WTC11 (cell line): ENCODE results near the gene LMAN2. TPM values are rescaled to one million over a fixed set of nuclear protein-coding genes. Genes with fewer than 3 reads are reported as not detected.

Experiments used
- ATAC-seq: fragments of 200-7000 bp; cut with Tn5 transposase; 2 replicates; pipeline ENCODE4 v1.10.0; 2021; ENCODE audit warnings: mild to moderate bottlenecking, moderate library complexity
- CTCF ChIA-PET: fragments of 300-600 bp; sonication (Branson Sonifier 250); formaldehyde crosslinking; loops from one replicate; lab custom pipeline; 2021; ENCODE audit warnings: antibody characterized with exemption; lab: Charles Lee
- POLR2A ChIA-PET: fragments of 350-600 bp; sonication (Branson Sonifier 250); formaldehyde crosslinking; loops from one replicate; lab custom pipeline; 2021; ENCODE audit warnings: antibody characterized with exemption; lab: Charles Lee
- DNase-seq: peaks from one replicate; pipeline ENCODE4 v3.0.0; 2021; ENCODE audit warnings: low spot score
- H3K27ac Mint-ChIP-seq: 2 replicates; pipeline ENCODE4 v1.8.0; 2021; ENCODE audit warnings: mixed read lengths
- H3K27me3 Mint-ChIP-seq: 2 replicates; pipeline ENCODE4 v1.8.0; 2021; ENCODE audit warnings: low read depth, mild to moderate bottlenecking, moderate library complexity, mixed read lengths
- H3K36me3 Mint-ChIP-seq: 2 replicates; pipeline ENCODE4 v1.8.0; 2021; ENCODE audit warnings: mixed read lengths
- H3K4me1 Mint-ChIP-seq: 2 replicates; pipeline ENCODE4 v1.8.0; 2022; ENCODE audit warnings: mixed read lengths
- H3K4me3 Mint-ChIP-seq: 2 replicates; pipeline ENCODE4 v1.8.0; 2021; ENCODE audit warnings: mild to moderate bottlenecking, moderate library complexity, mixed read lengths
- H3K9me3 Mint-ChIP-seq: 2 replicates; pipeline ENCODE4 v1.8.0; 2021; ENCODE audit warnings: mixed read lengths
- EMX1 ChIP-seq: fragments of 250-450 bp; sonication (Bioruptor Pico); IDR thresholded peaks from 2 replicates; pipeline ENCODE4 v1.8.0; 2021; ENCODE audit warnings: mild to moderate bottlenecking
- FOXK1 ChIP-seq: sonication (generic); formaldehyde crosslinking; IDR thresholded peaks from 2 replicates; pipeline ENCODE4 v1.8.0; 2022; ENCODE audit warnings: mild to moderate bottlenecking, moderate library complexity, missing genetic modification reagents
- IRF2 ChIP-seq: sonication (generic); formaldehyde crosslinking; IDR thresholded peaks from 2 replicates; pipeline ENCODE4 v1.8.0; 2022; ENCODE audit warnings: low read depth, missing genetic modification reagents, borderline replicate concordance
- KAT7 ChIP-seq: sonication (generic); formaldehyde crosslinking; IDR thresholded peaks from 2 replicates; pipeline ENCODE4 v1.8.1; 2023; ENCODE audit warnings: missing genetic modification reagents, mild to moderate bottlenecking, borderline replicate concordance
- MXD4 ChIP-seq: fragments of 250-450 bp; sonication (Bioruptor Pico); IDR thresholded peaks from 2 replicates; pipeline ENCODE4 v1.8.0; 2021; ENCODE audit warnings: mild to moderate bottlenecking, moderate library complexity, borderline replicate concordance
- NFATC4 ChIP-seq: fragments of 250-450 bp; sonication (Bioruptor Pico); IDR thresholded peaks from 2 replicates; pipeline ENCODE4 v1.9.0; 2021; ENCODE audit warnings: mild to moderate bottlenecking
- TCF7 ChIP-seq: sonication (generic); formaldehyde crosslinking; IDR thresholded peaks from 2 replicates; pipeline ENCODE4 v1.8.0; 2022; ENCODE audit warnings: mild to moderate bottlenecking, low read depth, missing genetic modification reagents, moderate library complexity
- TEAD1 ChIP-seq: sonication (generic); formaldehyde crosslinking; IDR thresholded peaks from 2 replicates; pipeline ENCODE4 v1.8.0; 2022; ENCODE audit warnings: mild to moderate bottlenecking, missing genetic modification reagents
- TP53 ChIP-seq: sonication (generic); formaldehyde crosslinking; IDR thresholded peaks from 2 replicates; pipeline ENCODE4 v1.8.1; 2023; ENCODE audit warnings: mild to moderate bottlenecking, missing genetic modification reagents
- ZNF263 ChIP-seq: sonication (generic); formaldehyde crosslinking; IDR thresholded peaks from 2 replicates; pipeline ENCODE4 v1.8.1; 2022; ENCODE audit warnings: low read depth, mild to moderate bottlenecking, moderate library complexity, missing genetic modification reagents
- ZNF396 ChIP-seq: fragments of 250-450 bp; sonication (Bioruptor Pico); IDR thresholded peaks from 2 replicates; pipeline ENCODE4 v1.8.0; 2021; ENCODE audit warnings: mild to moderate bottlenecking, moderate library complexity, borderline replicate concordance
- ZNF423 ChIP-seq: fragments of 250-450 bp; sonication (Bioruptor Pico); IDR thresholded peaks from 2 replicates; pipeline ENCODE4 v2.1.2; 2022; ENCODE audit warnings: mild to moderate bottlenecking, moderate library complexity
- total RNA-seq: library from RNA; stranded (reverse); gene quantifications from 3 replicates; pipeline ENCODE4 v1.2.3, GENCODE V29; 2021
- TF ChIP-seq, protein P1 (sequence below): sonication (generic); formaldehyde crosslinking; IDR thresholded peaks from 2 replicates; pipeline ENCODE4 v1.8.1; 2023; ENCODE audit warnings: mild to moderate bottlenecking, missing genetic modification reagents, moderate library complexity
- TF ChIP-seq, protein P2 (sequence below): sonication (generic); formaldehyde crosslinking; IDR thresholded peaks from 2 replicates; pipeline ENCODE4 v1.8.1; 2023; ENCODE audit warnings: mild to moderate bottlenecking, moderate library complexity, missing genetic modification reagents
- TF ChIP-seq, protein P3 (sequence below): sonication (generic); formaldehyde crosslinking; IDR thresholded peaks from 2 replicates; pipeline ENCODE4 v1.8.1; 2023; ENCODE audit warnings: mild to moderate bottlenecking, missing genetic modification reagents
- TF ChIP-seq, protein P4 (sequence below): sonication (generic); formaldehyde crosslinking; IDR thresholded peaks from 2 replicates; pipeline ENCODE4 v1.8.0; 2022; ENCODE audit warnings: missing genetic modification reagents
- TF ChIP-seq, protein P5 (sequence below): sonication (generic); formaldehyde crosslinking; conservative IDR thresholded peaks from 2 replicates; pipeline ENCODE4 v1.8.1; 2023; ENCODE audit warnings: mild to moderate bottlenecking, low read depth, missing genetic modification reagents, moderate library complexity
- TF ChIP-seq, protein P6 (sequence below): sonication (generic); formaldehyde crosslinking; IDR thresholded peaks from 2 replicates; pipeline ENCODE4 v1.8.0; 2023; ENCODE audit warnings: mild to moderate bottlenecking, missing genetic modification reagents

LMAN2 gene
- total RNA-seq, 1 experiment from 2014 or later = 162 TPM

DNA sequence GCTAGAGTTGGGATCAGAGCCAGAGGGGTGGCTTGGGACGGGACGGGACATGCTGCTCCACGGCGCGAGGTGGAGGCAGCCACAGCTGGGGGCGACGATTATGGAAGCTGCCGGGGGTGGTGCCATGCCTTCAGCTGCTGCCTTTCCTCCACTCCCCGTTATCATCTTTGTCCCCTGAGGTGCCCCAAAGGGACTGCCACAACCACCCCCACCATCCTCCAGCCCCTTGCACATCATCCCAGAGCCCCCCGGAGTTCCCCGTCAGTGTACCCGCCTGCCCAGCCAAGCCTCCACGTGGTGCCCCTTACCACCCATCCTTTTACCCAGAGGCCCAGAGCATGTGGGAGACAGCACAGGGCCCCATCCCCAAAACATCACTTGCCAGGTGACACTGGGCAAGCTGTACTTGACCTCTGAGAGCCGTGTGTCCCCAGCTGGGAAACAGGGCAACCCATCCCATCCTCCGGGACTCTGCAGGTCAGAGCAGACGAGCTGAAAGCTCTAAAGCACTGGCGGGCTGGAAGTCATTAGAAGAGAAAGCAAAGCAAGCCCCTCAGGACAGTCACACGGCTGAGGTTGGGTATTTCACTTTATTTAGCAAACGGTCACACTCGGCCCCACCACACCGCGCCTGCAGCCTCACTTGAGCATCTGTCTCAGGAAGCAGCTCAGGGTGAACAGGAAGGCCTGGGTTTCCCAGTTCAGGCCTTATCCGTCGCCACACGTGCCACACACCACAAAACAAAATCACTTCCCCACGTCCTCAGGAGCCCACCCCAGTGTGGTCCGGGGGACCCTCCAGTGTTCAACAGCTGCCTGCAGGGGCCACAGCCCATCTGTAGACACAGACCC is 20.3 kb downstream of the LMAN2 start:
- H3K36me3 Mint-ChIP-seq = peaks cover 44% of the 10 kb centered on the region
- POLR2A ChIA-PET = no interaction called here
- H3K4me3 Mint-ChIP-seq = no peak overlapping the region
- peak overlapping the region; percentile 46; the same call in 1 of the 2 replicates for H3K27ac Mint-ChIP-seq
- CTCF ChIA-PET = interaction anchor here (1.0 to 2.0 kb wide), 4 partner anchors 13 to 39 kb away, joined by 3 to 8 read pairs (median 4); no protein-coding TSS in a partner anchor
- H3K4me1 Mint-ChIP-seq = peaks cover 17% of the 10 kb centered on the region
- DNase-seq (no peak), ATAC-seq (no peak)
- no peaks in the 10 kb centered on the region for H3K9me3 Mint-ChIP-seq
- no peaks in the 10 kb centered on the region for H3K27me3 Mint-ChIP-seq
- TF ChIP-seq, protein P1, sequence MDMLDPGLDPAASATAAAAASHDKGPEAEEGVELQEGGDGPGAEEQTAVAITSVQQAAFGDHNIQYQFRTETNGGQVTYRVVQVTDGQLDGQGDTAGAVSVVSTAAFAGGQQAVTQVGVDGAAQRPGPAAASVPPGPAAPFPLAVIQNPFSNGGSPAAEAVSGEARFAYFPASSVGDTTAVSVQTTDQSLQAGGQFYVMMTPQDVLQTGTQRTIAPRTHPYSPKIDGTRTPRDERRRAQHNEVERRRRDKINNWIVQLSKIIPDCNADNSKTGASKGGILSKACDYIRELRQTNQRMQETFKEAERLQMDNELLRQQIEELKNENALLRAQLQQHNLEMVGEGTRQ = no peak
- TF ChIP-seq, protein P2, sequence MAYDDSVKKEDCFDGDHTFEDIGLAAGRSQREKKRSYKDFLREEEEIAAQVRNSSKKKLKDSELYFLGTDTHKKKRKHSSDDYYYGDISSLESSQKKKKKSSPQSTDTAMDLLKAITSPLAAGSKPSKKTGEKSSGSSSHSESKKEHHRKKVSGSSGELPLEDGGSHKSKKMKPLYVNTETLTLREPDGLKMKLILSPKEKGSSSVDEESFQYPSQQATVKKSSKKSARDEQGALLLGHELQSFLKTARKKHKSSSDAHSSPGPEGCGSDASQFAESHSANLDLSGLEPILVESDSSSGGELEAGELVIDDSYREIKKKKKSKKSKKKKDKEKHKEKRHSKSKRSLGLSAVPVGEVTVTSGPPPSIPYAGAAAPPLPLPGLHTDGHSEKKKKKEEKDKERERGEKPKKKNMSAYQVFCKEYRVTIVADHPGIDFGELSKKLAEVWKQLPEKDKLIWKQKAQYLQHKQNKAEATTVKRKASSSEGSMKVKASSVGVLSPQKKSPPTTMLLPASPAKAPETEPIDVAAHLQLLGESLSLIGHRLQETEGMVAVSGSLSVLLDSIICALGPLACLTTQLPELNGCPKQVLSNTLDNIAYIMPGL (CRISPR knock-in tag) = no peak
- TF ChIP-seq, protein P3, sequence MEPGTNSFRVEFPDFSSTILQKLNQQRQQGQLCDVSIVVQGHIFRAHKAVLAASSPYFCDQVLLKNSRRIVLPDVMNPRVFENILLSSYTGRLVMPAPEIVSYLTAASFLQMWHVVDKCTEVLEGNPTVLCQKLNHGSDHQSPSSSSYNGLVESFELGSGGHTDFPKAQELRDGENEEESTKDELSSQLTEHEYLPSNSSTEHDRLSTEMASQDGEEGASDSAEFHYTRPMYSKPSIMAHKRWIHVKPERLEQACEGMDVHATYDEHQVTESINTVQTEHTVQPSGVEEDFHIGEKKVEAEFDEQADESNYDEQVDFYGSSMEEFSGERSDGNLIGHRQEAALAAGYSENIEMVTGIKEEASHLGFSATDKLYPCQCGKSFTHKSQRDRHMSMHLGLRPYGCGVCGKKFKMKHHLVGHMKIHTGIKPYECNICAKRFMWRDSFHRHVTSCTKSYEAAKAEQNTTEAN (CRISPR knock-in tag) = no peak
- TF ChIP-seq, protein P4, sequence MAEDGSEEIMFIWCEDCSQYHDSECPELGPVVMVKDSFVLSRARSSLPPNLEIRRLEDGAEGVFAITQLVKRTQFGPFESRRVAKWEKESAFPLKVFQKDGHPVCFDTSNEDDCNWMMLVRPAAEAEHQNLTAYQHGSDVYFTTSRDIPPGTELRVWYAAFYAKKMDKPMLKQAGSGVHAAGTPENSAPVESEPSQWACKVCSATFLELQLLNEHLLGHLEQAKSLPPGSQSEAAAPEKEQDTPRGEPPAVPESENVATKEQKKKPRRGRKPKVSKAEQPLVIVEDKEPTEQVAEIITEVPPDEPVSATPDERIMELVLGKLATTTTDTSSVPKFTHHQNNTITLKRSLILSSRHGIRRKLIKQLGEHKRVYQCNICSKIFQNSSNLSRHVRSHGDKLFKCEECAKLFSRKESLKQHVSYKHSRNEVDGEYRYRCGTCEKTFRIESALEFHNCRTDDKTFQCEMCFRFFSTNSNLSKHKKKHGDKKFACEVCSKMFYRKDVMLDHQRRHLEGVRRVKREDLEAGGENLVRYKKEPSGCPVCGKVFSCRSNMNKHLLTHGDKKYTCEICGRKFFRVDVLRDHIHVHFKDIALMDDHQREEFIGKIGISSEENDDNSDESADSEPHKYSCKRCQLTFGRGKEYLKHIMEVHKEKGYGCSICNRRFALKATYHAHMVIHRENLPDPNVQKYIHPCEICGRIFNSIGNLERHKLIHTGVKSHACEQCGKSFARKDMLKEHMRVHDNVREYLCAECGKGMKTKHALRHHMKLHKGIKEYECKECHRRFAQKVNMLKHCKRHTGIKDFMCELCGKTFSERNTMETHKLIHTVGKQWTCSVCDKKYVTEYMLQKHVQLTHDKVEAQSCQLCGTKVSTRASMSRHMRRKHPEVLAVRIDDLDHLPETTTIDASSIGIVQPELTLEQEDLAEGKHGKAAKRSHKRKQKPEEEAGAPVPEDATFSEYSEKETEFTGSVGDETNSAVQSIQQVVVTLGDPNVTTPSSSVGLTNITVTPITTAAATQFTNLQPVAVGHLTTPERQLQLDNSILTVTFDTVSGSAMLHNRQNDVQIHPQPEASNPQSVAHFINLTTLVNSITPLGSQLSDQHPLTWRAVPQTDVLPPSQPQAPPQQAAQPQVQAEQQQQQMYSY = no peak
- TF ChIP-seq, protein P5, sequence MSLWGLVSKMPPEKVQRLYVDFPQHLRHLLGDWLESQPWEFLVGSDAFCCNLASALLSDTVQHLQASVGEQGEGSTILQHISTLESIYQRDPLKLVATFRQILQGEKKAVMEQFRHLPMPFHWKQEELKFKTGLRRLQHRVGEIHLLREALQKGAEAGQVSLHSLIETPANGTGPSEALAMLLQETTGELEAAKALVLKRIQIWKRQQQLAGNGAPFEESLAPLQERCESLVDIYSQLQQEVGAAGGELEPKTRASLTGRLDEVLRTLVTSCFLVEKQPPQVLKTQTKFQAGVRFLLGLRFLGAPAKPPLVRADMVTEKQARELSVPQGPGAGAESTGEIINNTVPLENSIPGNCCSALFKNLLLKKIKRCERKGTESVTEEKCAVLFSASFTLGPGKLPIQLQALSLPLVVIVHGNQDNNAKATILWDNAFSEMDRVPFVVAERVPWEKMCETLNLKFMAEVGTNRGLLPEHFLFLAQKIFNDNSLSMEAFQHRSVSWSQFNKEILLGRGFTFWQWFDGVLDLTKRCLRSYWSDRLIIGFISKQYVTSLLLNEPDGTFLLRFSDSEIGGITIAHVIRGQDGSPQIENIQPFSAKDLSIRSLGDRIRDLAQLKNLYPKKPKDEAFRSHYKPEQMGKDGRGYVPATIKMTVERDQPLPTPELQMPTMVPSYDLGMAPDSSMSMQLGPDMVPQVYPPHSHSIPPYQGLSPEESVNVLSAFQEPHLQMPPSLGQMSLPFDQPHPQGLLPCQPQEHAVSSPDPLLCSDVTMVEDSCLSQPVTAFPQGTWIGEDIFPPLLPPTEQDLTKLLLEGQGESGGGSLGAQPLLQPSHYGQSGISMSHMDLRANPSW (CRISPR knock-in tag) = no peak
- TF ChIP-seq IRF2 = no peak
- TF ChIP-seq, protein P6, sequence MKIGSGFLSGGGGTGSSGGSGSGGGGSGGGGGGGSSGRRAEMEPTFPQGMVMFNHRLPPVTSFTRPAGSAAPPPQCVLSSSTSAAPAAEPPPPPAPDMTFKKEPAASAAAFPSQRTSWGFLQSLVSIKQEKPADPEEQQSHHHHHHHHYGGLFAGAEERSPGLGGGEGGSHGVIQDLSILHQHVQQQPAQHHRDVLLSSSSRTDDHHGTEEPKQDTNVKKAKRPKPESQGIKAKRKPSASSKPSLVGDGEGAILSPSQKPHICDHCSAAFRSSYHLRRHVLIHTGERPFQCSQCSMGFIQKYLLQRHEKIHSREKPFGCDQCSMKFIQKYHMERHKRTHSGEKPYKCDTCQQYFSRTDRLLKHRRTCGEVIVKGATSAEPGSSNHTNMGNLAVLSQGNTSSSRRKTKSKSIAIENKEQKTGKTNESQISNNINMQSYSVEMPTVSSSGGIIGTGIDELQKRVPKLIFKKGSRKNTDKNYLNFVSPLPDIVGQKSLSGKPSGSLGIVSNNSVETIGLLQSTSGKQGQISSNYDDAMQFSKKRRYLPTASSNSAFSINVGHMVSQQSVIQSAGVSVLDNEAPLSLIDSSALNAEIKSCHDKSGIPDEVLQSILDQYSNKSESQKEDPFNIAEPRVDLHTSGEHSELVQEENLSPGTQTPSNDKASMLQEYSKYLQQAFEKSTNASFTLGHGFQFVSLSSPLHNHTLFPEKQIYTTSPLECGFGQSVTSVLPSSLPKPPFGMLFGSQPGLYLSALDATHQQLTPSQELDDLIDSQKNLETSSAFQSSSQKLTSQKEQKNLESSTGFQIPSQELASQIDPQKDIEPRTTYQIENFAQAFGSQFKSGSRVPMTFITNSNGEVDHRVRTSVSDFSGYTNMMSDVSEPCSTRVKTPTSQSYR (CRISPR knock-in tag) = no peak
- no peak for TF ChIP-seq NFATC4 (CRISPR knock-in tag)
- no peak for TF ChIP-seq MXD4 (CRISPR knock-in tag)
- no peak for TF ChIP-seq EMX1
- TF ChIP-seq ZNF263 (CRISPR knock-in tag) = no peak
- TF ChIP-seq TP53 (CRISPR knock-in tag) = no peak
- no peak for TF ChIP-seq KAT7 (CRISPR knock-in tag)
- no peak for TF ChIP-seq TCF7 (CRISPR knock-in tag)
- TF ChIP-seq TEAD1 (CRISPR knock-in tag) = no peak
- TF ChIP-seq FOXK1 (CRISPR knock-in tag) = no peak
- no peak for TF ChIP-seq ZNF423 (CRISPR knock-in tag)
- TF ChIP-seq ZNF396 (CRISPR knock-in tag) = no peak
